Measurements from ENCODE around the gene JARID2.
"Not testable (repeated sequence)": the region's sequence is repeated elsewhere in the genome, so short reads cannot be mapped to it uniquely, and the experiment has no call there.

JARID2 gene

DNA sequence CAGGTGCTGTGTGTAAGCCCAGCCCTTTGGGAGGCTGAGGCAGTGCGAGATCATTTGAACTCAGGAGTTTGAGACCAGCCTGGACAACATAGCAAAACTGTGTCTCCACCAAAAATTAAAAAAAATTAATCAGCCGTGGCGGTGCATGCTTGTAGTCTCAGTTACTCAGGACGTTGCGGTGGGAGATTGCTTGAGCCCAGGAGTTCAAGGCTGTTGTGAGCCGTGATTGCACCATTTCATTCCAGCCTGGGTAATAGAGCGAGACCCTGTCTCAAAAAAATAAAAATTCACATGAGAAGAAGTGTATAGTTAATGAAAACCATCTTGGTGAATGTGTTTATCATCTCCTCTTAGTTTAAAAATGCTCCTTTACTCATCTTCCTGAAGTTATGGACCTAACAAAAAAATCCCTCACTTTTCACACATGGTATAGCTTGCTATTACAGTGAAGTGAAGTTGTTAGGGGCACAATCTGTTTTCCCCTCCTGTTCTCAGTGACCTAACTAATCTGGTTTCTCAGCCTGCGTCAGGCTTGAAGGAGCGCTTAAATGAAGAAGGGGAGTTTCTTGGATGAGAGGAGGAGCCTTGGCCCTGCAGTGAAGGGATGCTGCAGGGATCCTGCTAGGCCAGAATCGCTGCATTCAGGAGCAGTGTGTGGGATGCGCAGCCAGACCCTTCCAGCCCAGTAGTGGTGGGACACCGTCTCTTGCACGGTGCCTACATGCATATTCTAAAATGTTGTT, 45.3 kb downstream of the JARID2 start:
- no peak for DNase-seq

DNA sequence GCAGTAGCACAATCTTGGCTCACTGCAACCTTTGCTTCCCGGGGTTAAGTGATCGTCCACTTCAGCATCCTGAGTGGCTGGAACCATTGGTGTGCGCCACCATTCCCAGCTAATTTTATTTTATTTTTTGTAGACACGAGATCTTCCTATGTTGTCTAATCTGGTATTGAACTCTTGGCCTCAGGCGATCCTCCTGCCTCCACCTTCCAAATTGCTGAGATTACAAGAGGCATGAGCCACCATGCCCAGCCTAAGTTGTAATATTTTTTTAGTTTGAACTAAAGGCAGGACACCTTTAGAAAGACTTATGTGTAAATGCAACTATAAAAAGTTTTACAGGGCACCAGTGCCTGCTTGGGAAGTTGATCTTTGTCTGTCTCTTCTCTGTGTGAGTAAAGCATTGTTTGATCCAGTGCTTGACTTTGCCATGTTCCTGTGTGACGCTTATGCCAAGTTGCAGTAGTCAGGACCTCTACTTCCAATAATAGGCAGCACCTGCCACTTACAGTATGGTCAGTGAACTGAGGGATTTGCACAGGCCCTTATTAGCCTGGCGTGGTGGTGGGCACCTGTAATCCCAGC, 46.9 kb downstream of the JARID2 start:
- no peak for DNase-seq

DNA sequence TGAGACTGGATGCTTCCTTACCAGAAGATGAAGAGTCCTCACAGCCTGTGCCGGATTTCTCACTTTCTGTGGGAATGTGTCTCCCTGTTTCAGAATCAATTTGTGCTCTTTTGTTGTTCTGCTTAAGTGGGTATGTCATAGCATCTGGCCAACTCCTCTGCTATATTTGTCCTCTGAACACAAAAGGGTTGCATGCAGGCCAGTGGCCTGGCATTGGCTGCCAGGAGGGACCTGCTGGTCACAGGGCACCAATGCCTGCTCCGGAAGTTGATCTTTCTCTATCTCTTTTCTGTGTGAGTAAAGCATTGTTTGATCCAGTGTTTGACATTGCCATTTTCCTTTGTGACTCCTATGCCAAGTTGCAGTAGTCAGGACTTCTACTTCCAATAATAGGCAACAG, 47.8 kb downstream of the JARID2 start:
- no peak for DNase-seq

DNA sequence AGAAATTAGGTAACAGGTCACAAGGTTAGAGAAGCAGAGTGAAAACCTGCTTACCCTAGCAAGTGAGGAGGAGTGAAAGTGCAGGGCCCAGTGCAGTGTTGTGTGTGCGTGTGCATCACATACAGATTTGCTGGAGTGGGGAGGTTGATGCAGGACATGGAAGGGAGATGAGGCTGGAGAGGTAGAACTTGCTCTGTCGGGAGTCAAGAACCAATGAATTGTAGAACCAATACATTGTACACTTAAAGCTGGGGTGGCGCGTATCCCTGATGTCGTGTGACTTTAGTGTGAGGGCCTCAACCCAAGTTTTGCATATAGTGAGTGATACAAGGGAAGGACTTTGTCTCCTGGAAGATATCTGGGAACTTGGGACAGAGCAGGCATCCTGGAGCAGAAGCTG, 48.6 kb downstream of the JARID2 start:
- no peak for DNase-seq

DNA sequence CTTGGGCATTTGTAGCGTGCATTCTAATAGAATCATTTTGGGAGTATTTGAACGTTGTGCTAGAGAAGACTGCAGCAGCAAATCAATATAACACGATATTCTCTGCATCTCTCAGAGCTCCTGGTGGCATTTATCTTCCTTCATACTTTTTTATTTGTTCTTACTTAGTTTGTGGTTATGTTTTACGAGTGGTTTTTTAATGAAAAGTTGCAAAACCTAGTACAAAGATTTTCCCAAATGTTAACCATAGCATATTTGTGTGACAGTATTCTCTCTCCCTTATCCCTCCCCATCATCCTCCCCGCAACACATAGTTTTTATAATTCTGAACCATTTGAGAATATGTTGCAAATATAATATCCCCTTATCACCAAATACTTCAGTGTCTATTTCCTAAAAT, 50.4 kb downstream of the JARID2 start:
- DNase-seq, result no peak

DNA sequence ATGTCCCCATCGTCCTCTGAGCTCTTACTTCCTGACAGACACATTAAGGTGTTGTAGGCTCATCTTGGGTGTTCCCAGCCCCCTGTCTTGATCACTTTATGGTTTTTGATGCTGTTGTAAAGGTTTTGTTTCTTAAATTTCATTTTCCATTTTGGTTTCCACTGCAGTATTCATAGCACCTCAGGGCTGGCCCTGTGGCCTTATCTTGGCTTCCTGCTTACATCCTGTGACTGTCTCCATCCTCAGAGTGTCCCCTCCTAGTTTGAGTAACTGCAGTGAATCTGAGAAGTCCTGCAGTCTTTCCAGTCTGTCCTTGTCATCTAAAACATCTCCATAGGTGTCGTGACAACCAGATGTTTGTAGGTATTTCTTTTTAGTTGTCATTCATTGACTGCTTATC, 50.9 kb downstream of the JARID2 start:
- DNase-seq, result no peak

DNA sequence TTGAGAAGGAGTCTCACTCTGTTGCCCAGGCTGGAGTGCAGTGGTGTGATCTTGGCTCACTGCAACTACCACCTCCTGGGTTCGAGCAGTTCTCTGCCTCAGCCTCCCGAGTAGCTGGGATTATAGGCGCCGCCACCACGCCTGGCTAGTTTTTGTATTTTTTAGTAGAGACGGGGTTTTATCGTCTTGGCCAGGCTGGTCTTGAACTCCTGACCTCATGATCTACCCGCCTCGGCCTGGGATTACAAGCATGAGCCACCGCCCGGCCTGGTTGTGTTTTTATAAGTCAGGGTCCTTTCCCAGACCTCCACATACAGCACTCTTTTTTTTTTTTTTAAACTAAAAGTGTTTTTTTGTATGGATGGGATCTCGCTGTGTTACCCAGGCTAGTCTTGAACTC, 51.3 kb downstream of the JARID2 start:
- DNase-seq, result not testable (repeated sequence)

DNA sequence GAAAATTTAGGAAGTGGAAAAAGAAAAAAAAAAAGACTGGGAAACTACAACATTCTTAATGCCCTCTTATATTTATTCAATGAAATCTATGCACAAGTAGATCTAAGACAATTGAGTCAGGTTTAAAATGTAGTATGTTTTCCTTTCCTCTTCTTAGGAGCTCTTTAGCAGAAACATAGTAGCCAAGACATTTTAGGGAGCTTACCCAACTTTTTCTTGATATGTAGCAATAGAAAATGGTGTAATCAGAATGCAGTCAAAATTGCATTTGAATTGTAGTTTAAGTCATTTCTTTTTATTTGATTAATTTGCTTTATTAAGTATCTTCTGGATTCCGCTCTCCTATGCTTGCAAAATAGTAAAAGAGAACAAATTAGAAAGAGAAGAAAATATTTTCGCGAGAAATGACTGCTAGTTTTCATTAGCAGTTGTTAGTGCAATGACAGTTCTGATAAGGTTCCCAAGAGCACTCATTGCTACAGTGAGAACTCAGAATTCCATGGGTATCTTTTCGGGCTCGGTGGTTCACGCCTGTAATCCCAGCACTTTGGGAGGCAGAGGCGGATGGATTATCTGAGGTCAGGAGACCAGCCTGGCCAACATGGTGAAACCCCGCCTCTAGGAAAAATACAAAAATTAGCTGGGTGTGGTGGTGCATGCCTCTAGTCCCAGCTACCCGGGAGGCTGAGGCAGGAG, 52.2 kb downstream of the JARID2 start:
- DNase-seq, result no peak

DNA sequence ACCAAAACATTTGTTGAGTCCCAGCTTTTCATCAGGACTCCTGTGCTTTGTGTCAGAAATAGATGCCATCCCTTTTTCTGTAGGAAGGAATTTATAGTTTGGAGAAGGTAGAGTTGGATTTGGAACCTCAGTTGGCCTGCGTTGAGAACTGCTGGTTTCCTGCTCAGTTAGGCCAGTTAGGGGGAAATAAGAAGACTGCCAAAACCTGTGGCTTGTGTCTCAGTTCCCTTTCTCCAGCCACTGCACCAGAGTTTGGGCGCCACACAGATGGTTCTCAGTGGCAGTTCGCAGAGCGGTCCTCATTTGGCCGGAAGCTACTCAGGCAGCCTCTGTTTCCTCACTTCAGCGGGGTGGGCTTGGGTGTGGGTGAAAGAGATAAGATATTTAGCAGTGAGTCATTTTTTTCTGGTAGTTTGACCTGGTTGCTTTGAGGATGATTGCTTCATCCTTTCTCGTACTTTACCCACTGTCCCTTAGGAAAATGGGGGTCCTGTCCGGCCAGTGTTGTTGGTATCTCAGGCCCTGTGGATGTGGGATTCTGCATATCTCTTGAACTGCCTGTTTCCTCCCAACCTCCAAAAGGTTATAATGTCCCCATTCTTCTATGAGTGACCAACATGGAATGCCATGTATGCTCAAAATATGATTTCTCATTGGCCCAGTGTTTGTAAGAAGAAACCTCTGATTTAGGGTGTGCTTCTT, 53.7 kb downstream of the JARID2 start:
- DNase-seq, result no peak

DNA sequence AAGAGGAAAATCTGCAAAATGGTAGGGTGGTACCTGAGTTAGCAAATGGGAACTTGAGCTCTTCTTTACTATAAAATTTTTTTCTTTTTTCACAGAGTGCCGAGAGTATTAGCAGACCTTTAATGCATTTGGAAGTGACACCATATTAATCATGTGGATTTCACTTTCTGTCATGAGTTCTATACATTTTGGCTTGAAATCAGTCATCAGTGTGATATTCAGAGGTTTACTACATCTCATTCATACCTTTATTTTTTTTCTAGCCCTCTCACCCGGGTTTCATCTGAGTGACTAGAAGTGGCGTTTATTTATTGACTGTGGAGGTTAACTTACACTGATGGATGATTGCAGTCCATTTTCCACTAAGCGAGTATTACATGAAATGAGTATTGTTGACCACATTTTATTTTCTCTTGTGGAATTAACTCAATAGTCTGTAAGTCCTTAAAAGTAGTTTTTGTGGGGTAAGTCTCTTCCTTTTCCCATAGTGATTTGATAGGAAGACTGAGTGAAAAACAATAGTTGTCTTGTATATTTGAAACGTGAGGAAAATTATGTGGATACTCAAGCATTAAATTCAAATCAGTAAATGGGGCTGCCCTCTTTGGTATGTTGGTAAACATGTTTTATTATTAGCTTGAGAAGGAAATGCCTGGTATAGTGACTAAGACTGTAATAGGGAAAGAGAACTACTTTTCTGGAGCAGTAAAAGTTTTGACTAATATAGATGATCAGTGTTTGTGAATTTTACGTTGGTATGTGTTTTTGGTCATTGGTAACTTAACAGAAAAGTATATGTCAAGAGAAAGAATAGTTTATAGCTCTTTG, 55.5 kb downstream of the JARID2 start:
- DNase-seq, result no peak

DNA sequence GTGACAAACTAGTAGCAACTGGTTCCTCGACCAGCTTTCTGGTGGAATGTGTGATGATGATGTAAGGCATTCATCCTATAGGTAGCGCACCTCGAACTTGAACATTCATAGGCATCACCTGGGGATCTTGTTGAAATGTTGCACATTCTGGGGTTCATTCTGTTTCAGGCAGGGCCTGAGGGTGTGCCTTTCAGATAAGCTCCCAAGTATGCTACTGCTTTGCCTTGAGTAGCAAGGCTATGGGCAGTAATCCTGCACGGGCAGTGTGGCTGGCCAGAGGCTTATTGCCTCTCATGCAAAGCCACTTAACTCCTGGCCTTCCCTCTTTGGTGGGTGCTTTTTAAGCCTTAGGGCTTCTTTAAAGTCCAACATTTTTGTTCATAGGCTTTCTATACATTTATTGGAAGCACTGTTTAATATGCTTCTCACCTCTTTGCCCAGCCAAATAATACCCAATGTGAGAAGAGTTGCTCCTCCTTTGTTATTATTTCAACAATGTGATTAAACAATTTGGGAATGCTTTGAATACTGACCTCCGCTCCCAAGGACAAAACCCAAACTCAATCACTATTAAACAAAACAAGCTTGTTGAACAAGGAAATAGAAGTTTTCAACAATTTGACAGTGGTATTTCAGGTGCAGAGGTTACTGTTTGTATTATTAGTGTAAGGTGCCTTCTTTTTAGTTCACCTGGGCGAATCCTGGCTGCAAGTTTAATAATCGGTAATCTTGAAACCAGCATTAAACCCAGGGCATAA, 57.5 kb downstream of the JARID2 start:
- no peak for DNase-seq

DNA sequence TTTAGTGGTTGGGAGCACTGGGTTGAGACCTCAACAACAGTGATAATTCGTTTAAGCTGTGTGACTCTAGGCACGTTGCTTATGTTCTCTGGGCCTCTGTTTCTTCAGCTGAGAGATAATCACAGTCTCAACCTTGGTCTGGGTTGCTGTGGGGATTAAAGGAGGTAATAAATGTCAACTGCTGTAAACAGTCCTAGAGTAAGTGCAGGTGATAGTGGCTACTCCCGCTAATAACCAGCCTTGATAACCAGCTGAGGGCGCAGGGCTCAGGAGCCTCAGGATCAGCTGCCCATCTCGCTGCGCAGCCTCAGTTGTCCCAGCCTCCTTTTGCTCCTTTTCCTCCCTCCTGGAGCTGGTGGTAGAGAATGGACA, 58.0 kb downstream of the JARID2 start:
- no peak for DNase-seq

DNA sequence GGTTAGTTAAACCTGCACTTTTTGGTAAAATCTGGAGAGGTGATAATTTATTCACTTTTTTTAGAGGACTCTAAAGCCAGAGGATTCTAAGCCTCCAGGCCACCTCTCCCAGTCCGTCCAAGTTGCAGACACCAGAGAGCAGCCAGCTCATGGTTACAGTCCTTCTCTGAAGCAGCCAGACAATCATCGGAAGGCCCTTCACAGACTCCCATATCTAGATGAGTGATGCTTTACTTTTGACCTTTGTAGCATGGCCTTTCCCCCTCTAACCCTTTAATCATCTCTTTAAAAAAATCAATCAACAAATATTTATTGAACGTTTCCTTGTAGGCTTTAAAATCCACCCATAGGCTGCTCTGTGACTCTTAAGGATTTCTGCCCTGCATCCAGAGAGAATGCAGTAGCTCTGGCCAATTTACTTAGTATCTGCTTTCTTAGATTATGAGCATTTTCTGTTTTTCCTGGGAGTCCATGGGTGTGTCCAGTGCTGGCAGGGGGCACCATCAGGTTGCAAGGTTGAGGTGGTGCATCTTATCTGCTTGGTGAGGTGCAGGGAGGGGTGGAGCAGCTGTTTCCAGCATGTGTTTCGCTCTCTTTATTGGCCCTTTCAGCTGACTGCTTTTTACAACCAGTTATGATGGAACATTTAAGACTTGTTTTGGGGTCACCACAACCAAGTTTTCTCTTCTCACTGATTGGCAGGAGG, 58.6 kb downstream of the JARID2 start:
- no peak for DNase-seq

DNA sequence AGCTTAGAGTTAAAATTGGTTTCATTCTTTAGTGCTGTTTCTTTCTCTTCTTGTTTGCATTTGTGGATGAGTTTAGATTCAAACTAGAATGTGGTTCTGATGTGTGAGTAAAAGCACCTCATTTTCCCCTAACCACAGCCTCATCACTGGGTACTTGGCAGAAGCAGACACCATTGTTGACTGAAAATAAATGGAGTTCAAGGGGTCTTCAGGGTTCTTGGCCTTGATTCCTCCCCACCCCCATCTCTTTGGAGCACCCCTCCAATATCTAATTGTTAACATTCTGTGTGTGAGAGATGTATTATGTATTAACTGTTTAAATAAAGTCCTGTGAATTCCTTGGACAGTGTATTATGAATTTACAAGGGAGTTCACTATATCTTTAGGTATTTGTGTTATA, 59.6 kb downstream of the JARID2 start:
- no peak for DNase-seq

DNA sequence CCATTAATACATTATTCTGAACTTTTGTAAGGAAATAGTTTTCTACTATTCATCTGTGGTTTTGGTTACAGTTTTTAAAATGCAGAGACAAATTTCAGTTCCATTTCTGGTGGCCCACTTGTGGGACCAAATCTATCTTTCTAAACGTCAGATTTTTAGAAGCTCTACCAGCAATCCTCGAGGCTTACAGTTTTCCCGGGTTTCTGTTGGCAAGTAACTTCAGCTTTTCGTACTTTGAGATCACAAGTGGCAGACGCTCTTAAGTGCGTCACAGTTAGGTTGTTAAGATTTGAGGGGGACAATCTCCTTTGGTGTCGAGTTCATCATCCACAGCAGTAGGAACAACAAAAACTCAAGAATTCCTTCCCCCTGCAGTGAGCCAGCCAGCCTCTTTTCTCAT, 60.0 kb downstream of the JARID2 start:
- DNase-seq, result no peak

DNA sequence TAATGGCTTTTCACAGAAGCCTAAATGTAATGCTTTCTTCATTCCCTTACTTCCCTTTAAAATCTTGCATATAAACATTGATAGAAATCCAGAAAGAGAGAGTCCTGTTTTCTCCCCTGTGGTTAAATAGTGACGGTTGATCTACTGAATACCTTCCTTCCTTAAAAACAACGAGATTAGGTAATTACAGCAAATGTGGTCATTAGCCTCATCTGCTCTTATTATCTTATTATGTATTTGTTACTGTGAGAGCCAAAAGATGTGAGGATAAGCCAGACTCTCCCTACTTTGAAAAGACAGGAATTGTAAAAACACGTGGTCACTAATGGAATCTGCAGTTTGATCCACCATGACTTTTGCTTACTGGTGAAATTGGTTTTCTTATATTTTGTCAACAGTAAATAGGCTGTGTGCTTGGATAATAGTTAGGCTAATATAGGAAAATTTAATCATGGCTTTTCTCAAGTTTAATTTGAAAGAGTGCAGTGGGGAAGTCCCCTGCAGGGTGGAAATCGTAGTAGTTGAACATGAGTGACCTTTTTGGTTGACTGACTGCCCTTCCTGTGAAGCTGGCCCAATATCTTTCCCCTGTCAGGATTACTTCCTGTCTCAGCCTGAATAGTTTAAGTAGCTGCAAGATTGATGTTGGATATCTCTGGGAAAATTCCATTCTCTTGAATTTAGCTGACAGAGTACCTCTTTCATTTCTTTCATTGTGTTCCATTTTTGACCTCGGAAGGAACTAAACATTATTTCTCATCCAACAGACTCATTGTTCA, 62.8 kb downstream of the JARID2 start:
- DNase-seq, result no peak

DNA sequence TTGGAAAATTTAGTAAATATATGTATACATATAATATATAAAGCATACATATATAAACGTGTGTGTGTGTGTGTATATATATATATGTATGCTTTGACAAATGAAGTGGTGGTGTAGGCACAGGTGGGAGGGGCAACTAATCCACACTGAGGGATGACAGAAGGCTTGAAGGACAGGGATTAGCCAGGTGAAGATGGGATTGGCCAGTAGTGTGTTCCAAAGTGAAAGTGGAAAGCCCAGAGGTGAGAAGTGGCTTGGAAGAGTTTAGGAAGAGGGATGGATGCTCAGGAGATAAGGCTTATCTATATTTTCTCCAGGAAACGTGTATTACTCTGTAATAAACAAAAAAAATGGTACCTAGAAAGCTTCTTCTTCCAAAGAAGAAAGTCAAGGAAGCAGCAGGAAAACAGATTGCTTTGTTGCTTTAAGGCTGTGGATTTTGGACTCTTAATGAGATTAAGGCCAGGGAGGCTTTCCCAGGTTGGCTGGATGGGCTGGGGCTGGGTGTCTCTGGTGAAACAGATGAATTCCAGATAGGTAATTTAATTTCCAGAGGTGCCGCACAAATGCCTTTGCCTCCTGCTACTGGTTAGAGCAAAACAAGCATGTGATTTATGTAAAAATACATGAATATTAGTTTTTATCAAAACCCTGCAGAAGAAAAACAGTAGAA, 63.9 kb downstream of the JARID2 start:
- DNase-seq, result no peak

DNA sequence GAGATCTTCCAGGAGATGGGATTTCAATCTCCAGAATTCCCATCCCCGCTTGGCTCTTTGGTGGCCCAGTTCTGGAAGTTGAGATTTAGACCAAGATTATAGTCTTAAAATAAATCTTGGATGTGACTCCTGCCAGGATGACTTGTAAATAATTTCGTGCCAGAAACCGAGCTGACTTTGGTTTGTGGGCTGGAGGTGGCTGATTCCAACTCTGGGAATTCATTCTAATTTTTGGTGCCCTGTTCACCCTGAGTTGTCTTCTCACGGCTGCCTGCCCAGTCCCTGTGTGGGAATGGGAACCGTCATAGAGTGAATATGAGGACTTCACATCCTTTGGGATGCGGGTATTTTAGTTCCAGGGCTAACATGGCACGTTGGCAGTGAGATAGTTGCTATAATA, 64.8 kb downstream of the JARID2 start:
- DNase-seq, result no peak

DNA sequence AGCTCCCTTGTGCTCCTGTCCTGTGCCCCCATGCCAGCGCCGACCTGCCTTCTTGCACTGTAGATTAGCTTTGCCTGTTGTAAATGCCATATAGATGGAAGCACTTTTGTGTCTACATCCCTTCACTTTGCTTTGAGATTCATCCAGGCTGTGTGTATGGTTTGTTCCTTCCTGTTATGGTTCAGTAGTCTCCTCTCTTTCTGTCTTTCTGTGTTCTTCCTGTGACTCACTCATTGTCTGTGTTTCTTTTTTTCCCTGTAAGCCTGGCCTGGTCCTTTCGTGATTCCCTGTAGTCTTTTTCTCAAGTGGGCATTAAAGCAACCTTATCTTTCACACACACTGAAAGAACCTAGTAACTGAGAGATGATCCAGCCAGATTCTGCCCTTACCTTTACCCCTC, 66.6 kb downstream of the JARID2 start:
- no peak for DNase-seq

DNA sequence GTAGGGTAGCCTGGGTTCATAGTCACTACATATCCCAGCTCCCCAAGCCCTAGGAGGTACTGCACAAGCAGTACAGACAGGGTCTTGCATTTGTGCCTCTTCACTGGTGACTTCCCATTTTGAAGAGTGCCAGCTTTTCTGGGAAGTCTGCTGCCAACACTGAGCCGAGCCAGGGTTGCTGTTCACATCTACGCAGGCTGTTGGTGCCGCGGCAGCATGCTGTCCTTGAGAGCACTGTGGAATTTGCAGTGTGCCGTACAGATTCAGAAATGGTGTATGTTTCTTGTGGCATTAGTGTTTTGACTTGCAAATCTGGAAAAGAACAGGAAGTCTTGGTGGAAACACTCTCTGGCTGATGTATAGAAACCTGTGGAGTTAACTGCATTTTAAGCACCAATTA, 67.5 kb downstream of the JARID2 start:
- no peak for DNase-seq

Measured in activated CD4-positive, alpha-beta T cell treated with anti-CD3 and anti-CD28 coated beads, Interleukin-2, amount 50 U/mL, for 4 hours (primary cell).